HTR-8/SVneo (cell line): ENCODE results near the gene NTM.
"Not testable (repeated sequence)": the region's sequence is repeated elsewhere in the genome, so short reads cannot be mapped to it uniquely, and the experiment has no call there.

Source experiments
- DNase-seq: peaks from one replicate; pipeline ENCODE4 v3.0.0; 2011; ENCODE audit warnings: low spot score, mixed read lengths; ENCODE audit not compliant: insufficient read length
- FAIRE-seq: peaks from 2 replicates; lab custom pipeline; 2011; peaks lifted over from hg19 to GRCh38; lab: Jason Lieb, UNC

NTM gene

GRCh38 chr11:131418189-131418588, 47.8 kb downstream of the NTM start:
- FAIRE-seq (no peak), DNase-seq (no peak)

GRCh38 chr11:131421066-131421855, 50.8 kb downstream of the NTM start:
- FAIRE-seq (no peak), DNase-seq (no peak)

GRCh38 chr11:131422029-131422428, 51.6 kb downstream of the NTM start:
- DNase-seq (no peak), FAIRE-seq (no peak)

- FAIRE-seq (no peak), DNase-seq (no peak)
Measured at GRCh38 chr11:131422496-131422895, 52.1 kb downstream of the NTM start.

- DNase-seq (no peak), FAIRE-seq (no peak)
Measured at GRCh38 chr11:131423688-131424087, 53.3 kb downstream of the NTM start.

GRCh38 chr11:131424257-131424876, 54.0 kb downstream of the NTM start:
- not testable (repeated sequence) for DNase-seq, FAIRE-seq

- FAIRE-seq: no peak
- DNase-seq: no peak
Measured at GRCh38 chr11:131425285-131425684, 54.9 kb downstream of the NTM start.

- no peak for DNase-seq
- FAIRE-seq: no peak
Measured at GRCh38 chr11:131428853-131429252, 58.4 kb downstream of the NTM start.

GRCh38 chr11:131430473-131431208, 60.2 kb downstream of the NTM start:
- DNase-seq: no peak

GRCh38 chr11:131441051-131441810, 70.8 kb downstream of the NTM start:
- FAIRE-seq (no peak), DNase-seq (no peak)

More at GRCh38 chr11:131430473-131431208, 60.2 kb downstream of the NTM start:
- FAIRE-seq: no peak

GRCh38 chr11:131446590-131447275, 76.3 kb downstream of the NTM start:
- no peak for FAIRE-seq
- DNase-seq: no peak

GRCh38 chr11:131447277-131447815, 76.9 kb downstream of the NTM start:
- DNase-seq (no peak), FAIRE-seq (no peak)

GRCh38 chr11:131447898-131448297, 77.5 kb downstream of the NTM start:
- FAIRE-seq (no peak), DNase-seq (no peak)

- no peak for FAIRE-seq
- no peak for DNase-seq
Measured at GRCh38 chr11:131449036-131450019, 78.9 kb downstream of the NTM start.

- FAIRE-seq (no peak), DNase-seq (no peak)
Measured at GRCh38 chr11:131454490-131454889, 84.1 kb downstream of the NTM start.

- DNase-seq: no peak
- no peak for FAIRE-seq
Measured at GRCh38 chr11:131454989-131455388, 84.6 kb downstream of the NTM start.

GRCh38 chr11:131455843-131456704, 85.7 kb downstream of the NTM start:
- no peak for DNase-seq
- no peak for FAIRE-seq
